Natural killer cell (primary cell): ENCODE results near the gene LTBP4. TPM values are rescaled to one million over a fixed set of nuclear protein-coding genes. Genes with fewer than 3 reads are reported as not detected.

Experiments
- ATAC-seq, 3 donors: fragments of 150-1000 bp in 2 of 3; fragments of 200-7000 bp in 1 of 3; cut with Tn5 transposase; 1 replicate in 1 of 3; 2 replicates in 2 of 3; pipeline ENCODE4 v1.10.0; 2021; ENCODE audit warnings: mild to moderate bottlenecking in 2 of 3, moderate library complexity in 2 of 3
- DNase-seq, 2 donors: peaks; one replicate each; pipeline versions ENCODE4 v3.0.0 to v3.0.0-alpha.2; 2013 to 2021; ENCODE audit warnings: mixed read lengths in 1 of 2
- H3K27ac ChIP-seq: one replicate; pipeline ENCODE4 v1.5.1; 2013; ENCODE audit warnings: mild to moderate bottlenecking, low read length
- H3K27me3 ChIP-seq: one replicate; pipeline ENCODE4 v1.6.1; 2013; ENCODE audit warnings: low read length; ENCODE audit not compliant: control insufficient read depth, insufficient read depth
- H3K36me3 ChIP-seq: one replicate; pipeline ENCODE4 v1.6.1; 2013; ENCODE audit warnings: low read length; ENCODE audit not compliant: control insufficient read depth, insufficient read depth
- H3K4me1 ChIP-seq: one replicate; pipeline ENCODE4 v1.6.1; 2013; ENCODE audit warnings: low read length; ENCODE audit not compliant: control insufficient read depth, insufficient read depth
- H3K4me3 ChIP-seq: one replicate; pipeline ENCODE4 v1.5.1; 2013; ENCODE audit warnings: low read length
- H3K9me3 ChIP-seq: one replicate; pipeline ENCODE4 v1.6.1; 2013; ENCODE audit warnings: low read length; ENCODE audit not compliant: control insufficient read depth, insufficient read depth
- H3K27ac Mint-ChIP-seq, 2 donors: one replicate each; pipeline ENCODE4 v1.8.0; 2022; ENCODE audit warnings: mild to moderate bottlenecking in 2 of 2, mixed read lengths in 2 of 2, moderate library complexity in 1 of 2
- H3K27me3 Mint-ChIP-seq, 2 donors: one replicate each; pipeline ENCODE4 v1.8.0; 2022; ENCODE audit warnings: low read depth in 2 of 2, mixed read lengths in 2 of 2
- H3K36me3 Mint-ChIP-seq: one replicate; pipeline ENCODE4 v1.8.0; 2022; ENCODE audit warnings: mixed read lengths
- H3K4me1 Mint-ChIP-seq, 2 donors: one replicate each; pipeline ENCODE4 v1.8.0; 2022; ENCODE audit warnings: mixed read lengths in 2 of 2
- H3K4me3 Mint-ChIP-seq: one replicate; pipeline ENCODE4 v1.8.0; 2022; ENCODE audit warnings: mild to moderate bottlenecking, moderate library complexity, mixed read lengths
- H3K9me3 Mint-ChIP-seq, 2 donors: one replicate each; pipeline ENCODE4 v1.8.0; 2022; ENCODE audit warnings: mixed read lengths in 2 of 2
- WGBS: methylation state at CpG from one replicate; pipeline ENCODE4 v1.1.7; 2013; ENCODE audit warnings: missing lambda C conversion rate; ENCODE audit not compliant: insufficient coverage; 5-methylcytosine and 5-hydroxymethylcytosine counted together
- intact Hi-C: fragments of 100-400 bp; cut with micrococcal nuclease; formaldehyde crosslinking; loops from one replicate; pipeline ENCODE4 v1.14.2; 2022
- total RNA-seq, 4 donors: library from RNA; stranded (reverse); fragments of 120-200 nt in 1 of 4; gene quantifications; one replicate each; pipeline versions ENCODE4 v1.2.3 to v1.2.4, GENCODE V29; 2013 to 2022
- TF ChIP-seq, protein P1 (sequence below): fragments of 200-600 bp; IDR thresholded peaks from one replicate; pipeline ENCODE4 v1.8.0; 2022; ENCODE audit warnings: antibody characterized with exemption

The LTBP4 gene
- total RNA-seq, 3 donors from 2014 or later (not counting 1 experiment from before 2014, with no cell fraction given): 153 to 182 (median 157) TPM

- Histone ChIP-seq H3K9me3 (no peaks in the 10 kb centered on the region), H3K4me1 (peaks cover 35% of the 10 kb centered on the region), H3K36me3 (peaks cover 40% of the 10 kb centered on the region), H3K27ac (no peak overlapping the region), H3K4me3 (no peak overlapping the region), H3K27me3 (no peaks in the 10 kb centered on the region)
- H3K9me3 Mint-ChIP-seq: no peaks in the 10 kb centered on the region
- ATAC-seq (no peak), DNase-seq (peak in 1 of 2 donors; percentile 40)
- WGBS: 90% methylated on average over 12 of the region's 12 CpGs
- H3K4me3 Mint-ChIP-seq: peak overlapping the region; percentile 85
- H3K27me3 Mint-ChIP-seq: no peaks in the 10 kb centered on the region
- no peaks in the 10 kb centered on the region for H3K36me3 Mint-ChIP-seq
- intact Hi-C loops: no loop called here
- peak overlapping the region; percentile 14 to 18 for H3K27ac Mint-ChIP-seq
- peaks cover 18 to 37% of the 10 kb centered on the region in 2 donors for H3K4me1 Mint-ChIP-seq
- TF ChIP-seq, protein P1, sequence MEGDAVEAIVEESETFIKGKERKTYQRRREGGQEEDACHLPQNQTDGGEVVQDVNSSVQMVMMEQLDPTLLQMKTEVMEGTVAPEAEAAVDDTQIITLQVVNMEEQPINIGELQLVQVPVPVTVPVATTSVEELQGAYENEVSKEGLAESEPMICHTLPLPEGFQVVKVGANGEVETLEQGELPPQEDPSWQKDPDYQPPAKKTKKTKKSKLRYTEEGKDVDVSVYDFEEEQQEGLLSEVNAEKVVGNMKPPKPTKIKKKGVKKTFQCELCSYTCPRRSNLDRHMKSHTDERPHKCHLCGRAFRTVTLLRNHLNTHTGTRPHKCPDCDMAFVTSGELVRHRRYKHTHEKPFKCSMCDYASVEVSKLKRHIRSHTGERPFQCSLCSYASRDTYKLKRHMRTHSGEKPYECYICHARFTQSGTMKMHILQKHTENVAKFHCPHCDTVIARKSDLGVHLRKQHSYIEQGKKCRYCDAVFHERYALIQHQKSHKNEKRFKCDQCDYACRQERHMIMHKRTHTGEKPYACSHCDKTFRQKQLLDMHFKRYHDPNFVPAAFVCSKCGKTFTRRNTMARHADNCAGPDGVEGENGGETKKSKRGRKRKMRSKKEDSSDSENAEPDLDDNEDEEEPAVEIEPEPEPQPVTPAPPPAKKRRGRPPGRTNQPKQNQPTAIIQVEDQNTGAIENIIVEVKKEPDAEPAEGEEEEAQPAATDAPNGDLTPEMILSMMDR: no peak
Measured at GRCh38 chr19:40578442-40578908, 22.7 kb upstream of the LTBP4 start.

GRCh38 chr19:40580619-40581018 lies 20.6 kb upstream of the LTBP4 start:
- no peak overlapping the region for H3K4me3 Mint-ChIP-seq
- H3K9me3 Mint-ChIP-seq: no peaks in the 10 kb centered on the region
- no peaks in the 10 kb centered on the region for H3K9me3 ChIP-seq
- H3K27me3 ChIP-seq: no peaks in the 10 kb centered on the region
- intact Hi-C loops: no loop called here
- H3K27me3 Mint-ChIP-seq: no peaks in the 10 kb centered on the region
- ATAC-seq (no peak), DNase-seq (no peak)
- WGBS: 97% methylated on average over 13 of the region's 13 CpGs
- H3K4me1 Mint-ChIP-seq: peaks cover 18 to 40% of the 10 kb centered on the region in 2 donors
- H3K27ac ChIP-seq: peak overlapping the region; percentile 31
- TF ChIP-seq, protein P1: no peak
- peaks cover 34% of the 10 kb centered on the region for H3K4me1 ChIP-seq
- H3K27ac Mint-ChIP-seq: no peak overlapping the region
- H3K4me3 ChIP-seq: no peak overlapping the region
- peaks cover 51% of the 10 kb centered on the region for H3K36me3 ChIP-seq
- H3K36me3 Mint-ChIP-seq: no peaks in the 10 kb centered on the region

GRCh38 chr19:40581531-40581930 lies 19.6 kb upstream of the LTBP4 start:
- peaks cover 13 to 42% of the 10 kb centered on the region in 2 donors for H3K4me1 Mint-ChIP-seq
- no peak overlapping the region for H3K4me3 ChIP-seq
- no peaks in the 10 kb centered on the region for H3K36me3 Mint-ChIP-seq
- H3K27ac Mint-ChIP-seq: no peak overlapping the region
- no peak overlapping the region for H3K27ac ChIP-seq
- no peaks in the 10 kb centered on the region for H3K27me3 Mint-ChIP-seq
- no peaks in the 10 kb centered on the region for H3K9me3 Mint-ChIP-seq
- H3K9me3 ChIP-seq: no peaks in the 10 kb centered on the region
- DNase-seq: no peak
- TF ChIP-seq, protein P1: no peak
- intact Hi-C loops: no loop called here
- WGBS: 97% methylated on average over 5 of the region's 5 CpGs
- peaks cover 53% of the 10 kb centered on the region for H3K36me3 ChIP-seq
- ATAC-seq: no peak
- peaks cover 27% of the 10 kb centered on the region for H3K4me1 ChIP-seq
- H3K4me3 Mint-ChIP-seq: no peak overlapping the region
- H3K27me3 ChIP-seq: no peaks in the 10 kb centered on the region

- peak overlapping the region in 1 of 2 donors; percentile 29 for H3K27ac Mint-ChIP-seq
- no peak for ATAC-seq
- H3K4me3 ChIP-seq: no peak overlapping the region
- H3K9me3 ChIP-seq: no peaks in the 10 kb centered on the region
- H3K27me3 Mint-ChIP-seq: no peaks in the 10 kb centered on the region
- peaks cover 61% of the 10 kb centered on the region for H3K36me3 ChIP-seq
- TF ChIP-seq, protein P1: no peak
- H3K4me1 Mint-ChIP-seq: peaks cover 13 to 39% of the 10 kb centered on the region in 2 donors
- intact Hi-C loops: no loop called here
- H3K27ac ChIP-seq: no peak overlapping the region
- no peak overlapping the region for H3K4me3 Mint-ChIP-seq
- H3K9me3 Mint-ChIP-seq: no peaks in the 10 kb centered on the region
- no peaks in the 10 kb centered on the region for H3K27me3 ChIP-seq
- H3K36me3 Mint-ChIP-seq: no peaks in the 10 kb centered on the region
- H3K4me1 ChIP-seq: peaks cover 22% of the 10 kb centered on the region
- WGBS: 95% methylated on average over 1 of the region's 2 CpGs
- no peak for DNase-seq
Measured at GRCh38 chr19:40582467-40582866, 18.7 kb upstream of the LTBP4 start.
